ENCODE results near the gene SNTG2.

Gene SNTG2

DNA sequence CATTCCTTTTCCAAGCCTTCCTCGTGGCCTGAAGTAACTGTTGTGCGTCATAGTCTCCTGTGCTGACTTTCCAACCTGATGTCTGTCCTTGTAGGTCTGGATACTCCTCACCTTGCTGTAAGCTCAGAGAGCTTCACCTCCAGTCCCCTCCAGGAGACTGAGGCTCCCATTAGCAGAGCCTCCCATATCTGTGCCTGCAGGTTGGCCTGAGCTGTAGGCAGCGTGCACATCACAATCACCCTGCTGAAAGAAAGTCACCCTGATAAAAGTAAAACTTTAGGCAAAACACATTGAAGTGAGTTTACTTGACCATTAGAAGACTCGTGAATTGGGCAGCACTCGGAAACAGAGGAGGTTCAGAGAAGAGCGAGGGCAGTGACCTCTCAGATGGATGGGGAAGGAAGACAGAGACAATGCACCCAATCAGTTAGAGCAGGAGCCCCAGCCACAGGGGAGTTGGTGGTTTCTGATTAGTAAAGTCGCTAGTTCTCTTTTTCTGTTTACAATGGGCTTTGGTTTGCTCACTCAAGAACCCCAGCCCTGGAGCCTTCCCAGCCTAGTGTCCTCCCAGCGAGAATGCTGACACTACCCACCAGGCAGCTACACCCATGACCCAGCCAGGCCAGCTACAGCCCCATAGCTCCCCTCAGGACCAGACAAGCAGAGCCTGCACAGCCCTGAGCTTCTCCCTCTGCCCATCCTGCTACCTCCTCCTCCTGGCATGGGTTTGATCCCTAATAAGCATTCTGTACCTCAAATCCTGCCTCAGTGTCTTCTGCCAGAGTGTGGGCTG lies 450.5 kb downstream of the SNTG2 start:
- TF ChIP-seq, protein P1, sequence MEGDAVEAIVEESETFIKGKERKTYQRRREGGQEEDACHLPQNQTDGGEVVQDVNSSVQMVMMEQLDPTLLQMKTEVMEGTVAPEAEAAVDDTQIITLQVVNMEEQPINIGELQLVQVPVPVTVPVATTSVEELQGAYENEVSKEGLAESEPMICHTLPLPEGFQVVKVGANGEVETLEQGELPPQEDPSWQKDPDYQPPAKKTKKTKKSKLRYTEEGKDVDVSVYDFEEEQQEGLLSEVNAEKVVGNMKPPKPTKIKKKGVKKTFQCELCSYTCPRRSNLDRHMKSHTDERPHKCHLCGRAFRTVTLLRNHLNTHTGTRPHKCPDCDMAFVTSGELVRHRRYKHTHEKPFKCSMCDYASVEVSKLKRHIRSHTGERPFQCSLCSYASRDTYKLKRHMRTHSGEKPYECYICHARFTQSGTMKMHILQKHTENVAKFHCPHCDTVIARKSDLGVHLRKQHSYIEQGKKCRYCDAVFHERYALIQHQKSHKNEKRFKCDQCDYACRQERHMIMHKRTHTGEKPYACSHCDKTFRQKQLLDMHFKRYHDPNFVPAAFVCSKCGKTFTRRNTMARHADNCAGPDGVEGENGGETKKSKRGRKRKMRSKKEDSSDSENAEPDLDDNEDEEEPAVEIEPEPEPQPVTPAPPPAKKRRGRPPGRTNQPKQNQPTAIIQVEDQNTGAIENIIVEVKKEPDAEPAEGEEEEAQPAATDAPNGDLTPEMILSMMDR (IDR thresholded peaks at IDR 0.05; ENCODE audit: borderline replicate concordance, insufficient read depth, low read depth, low read length), result no peak

GRCh38 chr2:1402064-1402463 lies 451.4 kb downstream of the SNTG2 start:
- TF ChIP-seq, protein P1 (IDR thresholded peaks at IDR 0.05; ENCODE audit: borderline replicate concordance, insufficient read depth, low read depth, low read length), result no peak
- H3K4me3 ChIP-seq (ENCODE audit: low read depth, low read length), result no peak overlapping the region

More for the DNA sequence above, 450.5 kb downstream of the SNTG2 start:
- no peak overlapping the region for H3K4me3 ChIP-seq (ENCODE audit: low read depth, low read length)

DNA sequence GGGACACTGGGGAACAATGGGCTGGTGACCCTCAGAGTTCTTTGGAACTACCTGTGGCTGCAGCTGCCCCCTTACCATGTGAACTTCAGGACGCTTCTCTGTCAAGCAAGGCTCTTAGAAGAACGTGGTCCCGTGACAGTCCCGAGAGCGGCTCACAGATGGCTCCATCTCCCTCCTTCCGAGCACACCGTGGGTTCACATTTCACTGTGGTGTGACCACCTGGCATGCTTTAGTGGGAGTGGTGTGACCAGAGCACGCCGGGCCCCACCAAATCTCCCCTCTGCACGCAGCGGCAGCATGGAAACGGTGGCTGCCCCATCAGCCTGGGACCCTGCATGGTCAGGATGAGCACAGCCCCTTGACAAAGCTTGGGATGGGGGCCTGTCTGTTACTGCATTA lies 452.9 kb downstream of the SNTG2 start:
- TF ChIP-seq, protein P1 (IDR thresholded peaks at IDR 0.05; ENCODE audit: borderline replicate concordance, insufficient read depth, low read depth, low read length), result no peak
- H3K4me3 ChIP-seq (ENCODE audit: low read depth, low read length), result no peak overlapping the region

GRCh38 chr2:1405124-1405523 lies 454.5 kb downstream of the SNTG2 start:
- H3K4me3 ChIP-seq (ENCODE audit: low read depth, low read length), result no peak overlapping the region
- TF ChIP-seq, protein P1 (IDR thresholded peaks at IDR 0.05; ENCODE audit: borderline replicate concordance, insufficient read depth, low read depth, low read length), result no peak

- TF ChIP-seq, protein P1 (IDR thresholded peaks at IDR 0.05; ENCODE audit: borderline replicate concordance, insufficient read depth, low read depth, low read length), result no peak
- H3K4me3 ChIP-seq (ENCODE audit: low read depth, low read length), result no peak overlapping the region
Measured at GRCh38 chr2:1405967-1406366, 455.3 kb downstream of the SNTG2 start.

- no peak overlapping the region for H3K4me3 ChIP-seq (ENCODE audit: low read depth, low read length)
- TF ChIP-seq, protein P1 (IDR thresholded peaks at IDR 0.05; ENCODE audit: borderline replicate concordance, insufficient read depth, low read depth, low read length), result no peak
Measured at GRCh38 chr2:1406434-1406833, 455.8 kb downstream of the SNTG2 start.
